Activated naive CD8-positive, alpha-beta T cell treated with anti-CD3 and anti-CD28 coated beads, Interleukin-2, amount 50 U/mL, for 24 hours (primary cell): ENCODE measurements around the gene ANO2.
A peak's percentile ranks its signal among the peaks of the same experiment; 100 is the strongest.

ENCODE experiments used
- ATAC-seq: fragments of 150-1000 bp; cut with Tn5 transposase; one replicate; pipeline ENCODE4 v1.10.0; 2021
- DNase-seq: peaks from one replicate; pipeline ENCODE4 v3.0.0; 2021
- H3K27ac Mint-ChIP-seq: one replicate; pipeline ENCODE4 v1.8.0; 2021; ENCODE audit warnings: mild to moderate bottlenecking, mixed read lengths
- H3K27me3 Mint-ChIP-seq: one replicate; pipeline ENCODE4 v1.8.0; 2021; ENCODE audit warnings: mixed read lengths
- H3K36me3 Mint-ChIP-seq: one replicate; pipeline ENCODE4 v1.8.0; 2021; ENCODE audit warnings: low read depth, mixed read lengths
- H3K4me1 Mint-ChIP-seq: one replicate; pipeline ENCODE4 v1.8.0; 2021; ENCODE audit warnings: mixed read lengths
- H3K4me3 Mint-ChIP-seq: one replicate; pipeline ENCODE4 v1.8.0; 2021; ENCODE audit warnings: mild to moderate bottlenecking, moderate library complexity, mixed read lengths
- H3K9me3 Mint-ChIP-seq: one replicate; pipeline ENCODE4 v1.8.0; 2021; ENCODE audit warnings: mixed read lengths

Gene ANO2

DNA sequence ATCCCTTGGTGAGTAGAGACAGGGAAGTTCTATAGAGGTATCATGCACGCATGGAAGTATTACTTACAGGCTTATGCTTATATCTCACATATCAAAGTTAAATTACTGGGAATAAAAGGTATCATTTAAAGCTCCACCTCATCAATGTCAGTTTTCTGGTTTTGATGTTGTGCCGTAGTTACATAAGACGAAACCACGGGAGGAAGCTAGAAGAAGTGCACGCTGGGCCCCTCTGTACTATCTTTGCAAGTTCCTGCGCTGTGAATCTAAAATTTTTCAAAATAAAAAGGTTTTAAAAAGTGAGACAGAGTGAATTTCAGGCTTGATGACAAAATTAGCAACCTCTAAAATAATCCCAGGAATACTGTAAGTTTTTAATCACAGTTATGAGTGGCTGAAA, 198.1 kb downstream of the ANO2 start:
- no peak for ATAC-seq
- Mint-ChIP-seq H3K27ac (no peak overlapping the region), H3K36me3 (no peaks in the 10 kb centered on the region), H3K4me1 (peaks cover 22% of the 10 kb centered on the region), H3K4me3 (no peak overlapping the region), H3K9me3 (no peaks in the 10 kb centered on the region), H3K27me3 (no peaks in the 10 kb centered on the region)
- no peak for DNase-seq

DNA sequence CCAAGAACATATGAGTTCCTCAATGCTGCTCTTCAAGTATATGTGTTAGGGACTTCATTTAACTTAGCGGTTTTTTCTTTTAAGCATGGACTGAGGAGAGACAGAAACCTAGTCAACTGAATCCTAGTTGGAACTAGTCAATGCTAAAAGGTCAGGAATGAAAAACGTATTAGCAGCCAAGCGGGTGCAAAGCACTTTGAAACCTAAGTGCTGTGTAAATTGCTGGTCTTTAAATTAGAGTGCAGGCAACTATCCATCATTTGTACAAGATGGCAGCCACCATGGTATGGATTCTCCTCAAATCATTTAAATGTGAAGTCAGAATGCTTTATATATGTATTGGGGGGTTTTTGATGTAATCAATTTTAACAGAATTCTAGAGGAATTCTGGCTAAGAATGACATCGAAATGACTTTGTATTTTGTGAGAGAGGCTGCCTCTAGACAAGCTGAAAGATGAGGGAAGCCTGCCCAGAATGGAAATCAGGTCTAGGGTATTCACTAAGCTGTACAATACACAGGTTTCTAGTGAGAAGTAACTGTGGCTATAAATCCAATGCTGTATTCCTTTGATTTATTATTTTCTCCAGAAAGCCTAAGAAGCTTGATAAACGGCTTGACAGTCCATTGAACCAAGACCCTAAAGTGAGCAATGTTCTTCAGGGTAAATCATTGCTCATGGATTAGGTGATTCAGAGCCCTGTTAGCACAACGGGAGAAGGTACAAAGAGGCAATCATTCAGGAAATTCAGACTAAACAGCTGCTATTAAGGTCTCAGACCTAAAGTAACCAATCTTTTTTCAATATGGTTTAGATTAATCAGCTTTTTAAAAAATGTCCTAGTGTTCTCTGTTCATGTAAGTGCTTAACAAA, 198.8 kb downstream of the ANO2 start:
- no peaks in the 10 kb centered on the region for H3K9me3 Mint-ChIP-seq
- no peak overlapping the region for H3K27ac Mint-ChIP-seq
- H3K36me3 Mint-ChIP-seq = no peaks in the 10 kb centered on the region
- DNase-seq (no peak), ATAC-seq (no peak)
- H3K4me3 Mint-ChIP-seq = no peak overlapping the region
- H3K4me1 Mint-ChIP-seq = peaks cover 22% of the 10 kb centered on the region
- H3K27me3 Mint-ChIP-seq = no peaks in the 10 kb centered on the region

DNA sequence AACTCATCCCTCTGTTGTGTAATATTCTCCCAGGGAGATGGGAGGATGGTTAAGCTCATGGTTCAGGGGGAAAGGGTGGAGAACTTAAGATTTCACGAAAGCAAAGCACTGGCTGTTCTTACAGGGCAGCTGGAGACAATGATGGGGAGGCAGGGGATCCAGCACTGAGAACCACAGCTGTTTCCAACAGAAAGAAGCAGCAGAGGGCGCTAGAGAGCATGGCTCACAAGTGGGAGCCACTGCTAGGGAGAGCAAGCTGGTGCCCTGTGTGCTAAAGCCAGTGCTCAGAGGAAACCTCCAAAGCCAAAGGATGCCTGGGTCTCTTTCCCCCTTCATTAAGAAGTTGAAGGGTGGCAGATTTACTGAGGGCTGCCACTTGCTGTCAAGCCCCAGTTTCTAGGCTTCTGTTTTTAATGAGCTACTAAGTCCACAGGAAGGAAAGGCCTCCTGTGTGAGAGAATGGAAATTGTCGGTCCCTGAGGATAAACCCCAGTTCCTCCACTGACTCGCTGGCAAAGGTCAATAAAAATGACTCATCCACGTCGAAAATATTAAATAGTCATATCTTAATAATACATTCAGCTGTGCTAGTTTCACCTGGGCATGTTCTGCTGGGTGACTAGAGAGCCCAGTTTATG, 199.7 kb downstream of the ANO2 start:
- Mint-ChIP-seq H3K27me3 (no peaks in the 10 kb centered on the region), H3K4me1 (peaks cover 22% of the 10 kb centered on the region)
- ATAC-seq = peak; percentile 73

DNA sequence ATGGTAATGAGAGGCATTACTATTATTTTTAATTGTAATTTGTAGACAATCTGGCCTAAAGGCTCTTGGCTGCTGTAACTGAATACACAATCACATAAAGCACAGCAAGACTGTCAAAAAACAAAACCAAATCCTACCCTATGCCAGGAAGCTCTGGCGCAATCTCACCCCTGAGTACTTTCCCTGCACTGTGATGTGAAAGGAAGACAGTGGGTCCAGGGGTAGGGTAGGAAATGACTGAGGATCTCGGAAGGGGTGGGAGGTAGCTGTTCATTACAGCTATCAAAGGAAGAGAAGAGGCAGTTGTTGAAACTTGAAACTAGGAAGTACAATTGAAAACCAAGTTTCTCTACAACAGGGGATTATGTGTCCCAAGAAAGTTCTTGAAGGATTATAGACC, 202.8 kb downstream of the ANO2 start:
- Mint-ChIP-seq H3K27me3 (no peaks in the 10 kb centered on the region), H3K4me1 (peaks cover 16% of the 10 kb centered on the region), H3K9me3 (no peaks in the 10 kb centered on the region), H3K36me3 (no peaks in the 10 kb centered on the region), H3K27ac (no peak overlapping the region), H3K4me3 (no peak overlapping the region)
- no peak for ATAC-seq
- no peak for DNase-seq

More for the DNA sequence above, 199.7 kb downstream of the ANO2 start:
- H3K36me3 Mint-ChIP-seq = no peaks in the 10 kb centered on the region
- H3K27ac Mint-ChIP-seq = no peak overlapping the region
- H3K9me3 Mint-ChIP-seq = no peaks in the 10 kb centered on the region
- DNase-seq = peak; percentile 70
- no peak overlapping the region for H3K4me3 Mint-ChIP-seq

DNA sequence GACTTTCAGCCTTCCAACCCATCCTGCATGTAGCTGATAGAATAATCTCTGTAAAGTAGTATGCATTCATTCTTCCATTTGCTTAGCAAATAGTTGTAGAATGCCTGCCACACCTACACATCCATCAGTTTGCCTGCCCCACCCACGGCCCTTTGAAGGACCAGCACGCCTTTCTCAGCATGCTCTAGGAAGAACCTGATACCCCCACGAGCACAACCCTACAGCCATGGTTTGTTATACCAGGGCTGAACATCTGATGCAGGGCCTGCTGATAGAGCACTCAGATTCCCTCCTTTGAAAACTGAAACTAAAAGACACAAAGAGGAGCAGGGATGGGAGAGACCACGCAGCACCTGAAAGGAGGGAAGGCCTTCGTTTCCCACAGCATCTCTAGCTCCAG, 205.1 kb downstream of the ANO2 start:
- Mint-ChIP-seq H3K36me3 (no peaks in the 10 kb centered on the region), H3K27me3 (no peaks in the 10 kb centered on the region), H3K4me1 (no peaks in the 10 kb centered on the region), H3K4me3 (no peak overlapping the region), H3K27ac (no peak overlapping the region), H3K9me3 (no peaks in the 10 kb centered on the region)
- no peak for ATAC-seq
- DNase-seq = no peak

DNA sequence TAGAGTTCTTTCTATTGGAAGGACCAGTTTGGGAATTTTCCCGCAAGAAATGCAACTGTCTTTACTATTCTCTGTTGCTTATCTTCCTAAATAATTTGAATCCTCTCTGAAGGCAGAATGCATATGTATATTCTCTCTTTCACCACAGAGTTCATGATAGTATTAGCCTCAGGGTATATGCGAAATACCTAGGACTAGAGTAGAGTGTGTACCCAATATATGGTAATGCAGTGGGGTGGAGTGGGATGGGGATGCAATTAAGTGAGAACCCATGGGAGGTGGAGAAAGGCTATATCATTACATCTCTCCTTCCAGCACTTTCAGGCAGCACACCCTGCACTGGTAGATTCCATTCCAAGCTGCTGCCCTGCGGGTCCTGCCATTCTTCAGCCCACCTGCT, 207.3 kb downstream of the ANO2 start:
- H3K36me3 Mint-ChIP-seq = no peaks in the 10 kb centered on the region

DNA sequence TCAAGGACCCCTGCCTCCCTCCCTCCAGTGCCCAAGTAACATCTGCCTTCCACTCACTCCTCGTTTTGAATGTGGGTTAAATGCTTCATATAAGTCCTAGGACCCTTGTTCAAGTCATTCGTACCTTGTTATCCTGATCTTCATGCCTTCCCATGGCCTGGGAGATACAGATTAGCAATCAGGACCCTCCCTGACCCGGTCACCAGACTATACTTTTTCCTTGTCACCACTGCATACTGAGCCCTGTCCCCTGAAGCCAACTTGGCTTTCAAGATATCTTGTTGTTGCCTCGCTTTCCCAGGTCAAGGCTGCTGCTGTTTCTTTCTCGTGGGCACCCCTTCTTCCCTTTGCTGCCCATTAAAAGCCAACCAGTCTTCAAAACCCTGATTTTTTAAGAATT, 208.5 kb downstream of the ANO2 start:
- H3K4me1 Mint-ChIP-seq = no peaks in the 10 kb centered on the region
- no peak for ATAC-seq

More for the DNA sequence above, 207.3 kb downstream of the ANO2 start:
- Mint-ChIP-seq H3K9me3 (no peaks in the 10 kb centered on the region), H3K4me1 (no peaks in the 10 kb centered on the region), H3K4me3 (no peak overlapping the region), H3K27me3 (no peaks in the 10 kb centered on the region), H3K27ac (no peak overlapping the region)
- no peak for ATAC-seq
- DNase-seq = no peak

DNA sequence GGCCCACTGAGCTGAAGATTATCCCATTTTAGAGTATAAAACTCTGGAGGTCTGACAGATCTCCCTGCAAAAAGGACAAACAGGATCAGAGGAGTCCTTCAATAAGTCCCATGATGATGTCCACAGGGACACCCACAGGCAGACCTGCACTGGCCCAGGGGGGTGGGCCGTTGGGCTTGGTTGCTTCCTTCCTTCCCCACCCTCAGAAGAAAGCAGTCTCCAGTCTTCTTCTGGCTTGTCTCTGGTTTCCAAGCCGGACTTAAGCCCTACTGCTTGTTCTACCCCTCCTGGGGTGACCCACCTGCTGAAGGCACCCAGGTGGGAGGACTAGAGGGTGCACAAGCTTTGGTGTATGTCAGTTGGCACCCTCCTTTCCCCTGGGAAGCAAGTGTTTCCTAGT, 209.0 kb downstream of the ANO2 start:
- Mint-ChIP-seq H3K27ac (no peak overlapping the region), H3K36me3 (no peaks in the 10 kb centered on the region), H3K4me1 (no peaks in the 10 kb centered on the region), H3K4me3 (no peak overlapping the region), H3K9me3 (no peaks in the 10 kb centered on the region), H3K27me3 (no peaks in the 10 kb centered on the region)
- no peak for DNase-seq
- ATAC-seq = no peak

More for the DNA sequence above, 208.5 kb downstream of the ANO2 start:
- no peak overlapping the region for H3K27ac Mint-ChIP-seq
- no peaks in the 10 kb centered on the region for H3K36me3 Mint-ChIP-seq
- no peaks in the 10 kb centered on the region for H3K9me3 Mint-ChIP-seq
- DNase-seq = no peak
- no peaks in the 10 kb centered on the region for H3K27me3 Mint-ChIP-seq
- H3K4me3 Mint-ChIP-seq = no peak overlapping the region

DNA sequence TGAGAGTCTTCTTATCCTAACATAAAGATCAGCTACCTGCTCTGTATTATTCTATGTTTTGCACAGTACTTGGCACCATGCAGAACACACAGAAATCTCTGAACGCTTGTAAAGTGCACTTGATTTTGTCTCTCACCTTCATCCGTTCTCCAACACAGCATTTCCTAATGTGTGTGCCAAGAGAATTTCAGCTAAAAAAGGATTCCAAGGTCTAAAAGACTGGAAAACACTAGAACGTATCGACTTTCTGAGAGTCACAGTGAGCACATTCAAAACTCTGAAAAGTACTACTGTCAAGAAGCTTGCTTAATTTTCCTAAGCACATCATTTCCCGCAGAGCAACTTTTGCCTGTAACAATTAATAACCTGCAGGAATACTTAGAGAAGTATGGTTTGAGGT, 211.1 kb downstream of the ANO2 start:
- no peak for ATAC-seq
- DNase-seq = no peak
- no peaks in the 10 kb centered on the region for H3K4me1 Mint-ChIP-seq
- H3K9me3 Mint-ChIP-seq = no peaks in the 10 kb centered on the region
- H3K36me3 Mint-ChIP-seq = no peaks in the 10 kb centered on the region
- no peaks in the 10 kb centered on the region for H3K27me3 Mint-ChIP-seq
- no peak overlapping the region for H3K27ac Mint-ChIP-seq
- H3K4me3 Mint-ChIP-seq = no peak overlapping the region

DNA sequence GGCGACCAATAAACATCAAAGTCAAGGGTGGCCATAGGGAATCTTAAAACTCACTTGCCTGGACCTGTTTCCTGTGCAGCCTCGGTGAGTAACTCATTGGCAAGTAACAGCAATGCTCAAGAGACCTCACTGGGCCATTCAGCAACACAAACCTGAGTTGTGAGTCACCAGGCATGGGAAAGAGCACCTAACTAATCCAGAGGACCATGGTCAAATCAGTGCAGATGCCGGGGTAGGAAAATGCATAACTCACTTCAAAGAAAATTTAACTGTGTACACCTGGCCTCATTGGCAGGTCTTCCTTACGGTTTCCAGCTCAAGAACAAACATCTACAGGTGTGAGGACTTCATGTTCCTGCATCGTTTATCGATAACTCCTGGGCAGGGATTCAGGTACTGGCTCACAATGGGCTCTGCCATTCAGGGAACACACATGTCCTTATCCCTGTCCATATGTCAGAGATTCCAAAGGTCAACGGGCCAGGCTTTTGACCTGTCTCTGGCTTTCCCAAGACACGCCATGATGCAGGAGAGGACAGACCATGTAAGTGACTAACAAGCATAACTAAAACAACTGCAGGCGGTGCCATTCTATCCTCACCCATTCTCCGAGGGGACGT, 211.8 kb downstream of the ANO2 start:
- Mint-ChIP-seq H3K4me3 (no peak overlapping the region), H3K36me3 (no peaks in the 10 kb centered on the region), H3K4me1 (no peaks in the 10 kb centered on the region), H3K27ac (no peak overlapping the region), H3K9me3 (no peaks in the 10 kb centered on the region), H3K27me3 (no peaks in the 10 kb centered on the region)
- DNase-seq (no peak), ATAC-seq (no peak)

DNA sequence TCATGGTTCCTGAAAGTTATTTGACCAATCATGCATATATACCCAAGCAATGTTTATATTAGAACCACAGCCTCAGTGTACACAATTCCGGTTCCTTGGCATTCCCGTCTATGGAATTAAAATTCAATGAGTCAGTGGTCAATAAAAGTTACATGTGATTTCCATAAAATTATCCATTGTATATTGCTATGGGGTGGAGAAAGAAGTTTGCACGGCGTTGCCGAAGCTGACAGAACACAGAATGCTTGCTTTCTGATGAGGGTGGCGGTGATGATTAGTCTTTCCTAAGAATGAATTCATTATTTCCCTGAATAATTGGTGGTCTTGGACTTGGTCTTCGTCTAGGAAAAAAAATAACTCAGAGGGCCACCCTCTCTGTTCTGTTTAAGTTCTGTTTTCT, 214.1 kb downstream of the ANO2 start:
- Mint-ChIP-seq H3K9me3 (no peaks in the 10 kb centered on the region), H3K4me3 (no peak overlapping the region), H3K36me3 (no peaks in the 10 kb centered on the region), H3K4me1 (no peaks in the 10 kb centered on the region), H3K27ac (no peak overlapping the region), H3K27me3 (no peaks in the 10 kb centered on the region)
- no peak for ATAC-seq
- DNase-seq = no peak

DNA sequence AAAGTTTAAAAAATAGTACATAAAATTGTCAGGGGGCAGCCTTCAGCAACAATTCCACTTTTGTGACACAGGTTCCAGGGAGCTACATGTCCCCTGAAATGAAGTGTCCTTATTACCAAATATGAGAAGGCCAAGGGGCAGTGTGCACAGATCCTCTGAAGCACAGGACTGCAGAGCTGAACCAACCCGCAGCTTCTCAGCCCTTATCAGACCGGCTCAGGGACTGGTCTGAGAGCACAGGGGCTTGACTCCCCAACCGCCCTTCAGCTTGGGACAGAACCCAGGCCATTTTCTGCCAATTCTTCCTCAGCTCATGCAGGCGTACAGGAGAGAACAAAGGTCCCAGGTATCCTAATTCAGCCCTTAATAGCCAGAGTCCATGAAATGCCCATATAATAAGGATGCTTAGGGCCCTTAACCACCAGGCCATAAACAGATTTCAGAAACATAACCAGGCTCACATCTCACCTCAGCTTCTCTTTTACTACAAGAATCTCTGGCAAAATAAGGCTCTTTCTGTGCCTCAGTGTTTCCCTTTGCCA, 221.3 kb downstream of the ANO2 start:
- Mint-ChIP-seq H3K4me3 (no peak overlapping the region), H3K9me3 (no peaks in the 10 kb centered on the region), H3K4me1 (no peaks in the 10 kb centered on the region), H3K27ac (no peak overlapping the region), H3K27me3 (peaks cover 9% of the 10 kb centered on the region), H3K36me3 (no peaks in the 10 kb centered on the region)
- DNase-seq = no peak
- no peak for ATAC-seq

DNA sequence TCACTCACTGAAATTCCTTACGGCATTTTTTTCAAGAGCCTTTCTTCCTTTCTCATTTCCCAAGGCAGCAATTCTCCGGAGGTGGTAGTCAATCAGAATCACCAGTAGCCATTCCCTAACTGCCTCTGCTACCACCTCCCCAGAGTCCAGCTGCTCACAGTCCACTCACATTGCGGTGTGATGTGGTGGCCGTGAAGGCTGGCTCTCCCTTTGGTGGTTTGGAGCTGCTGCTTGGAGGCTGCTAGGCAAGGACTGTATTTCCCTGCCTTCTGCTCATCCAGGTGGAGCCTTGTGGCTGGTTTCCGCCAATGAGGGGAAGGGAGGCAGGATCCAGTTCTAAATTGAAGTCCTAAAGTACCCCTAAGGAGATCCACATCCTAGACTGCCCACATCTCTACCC, 222.0 kb downstream of the ANO2 start:
- no peak overlapping the region for H3K4me3 Mint-ChIP-seq
- H3K4me1 Mint-ChIP-seq = peaks cover 2% of the 10 kb centered on the region
- no peak for DNase-seq
- no peak overlapping the region for H3K27ac Mint-ChIP-seq
- H3K27me3 Mint-ChIP-seq = peaks cover 9% of the 10 kb centered on the region
- no peaks in the 10 kb centered on the region for H3K36me3 Mint-ChIP-seq
- no peaks in the 10 kb centered on the region for H3K9me3 Mint-ChIP-seq
- ATAC-seq = no peak

DNA sequence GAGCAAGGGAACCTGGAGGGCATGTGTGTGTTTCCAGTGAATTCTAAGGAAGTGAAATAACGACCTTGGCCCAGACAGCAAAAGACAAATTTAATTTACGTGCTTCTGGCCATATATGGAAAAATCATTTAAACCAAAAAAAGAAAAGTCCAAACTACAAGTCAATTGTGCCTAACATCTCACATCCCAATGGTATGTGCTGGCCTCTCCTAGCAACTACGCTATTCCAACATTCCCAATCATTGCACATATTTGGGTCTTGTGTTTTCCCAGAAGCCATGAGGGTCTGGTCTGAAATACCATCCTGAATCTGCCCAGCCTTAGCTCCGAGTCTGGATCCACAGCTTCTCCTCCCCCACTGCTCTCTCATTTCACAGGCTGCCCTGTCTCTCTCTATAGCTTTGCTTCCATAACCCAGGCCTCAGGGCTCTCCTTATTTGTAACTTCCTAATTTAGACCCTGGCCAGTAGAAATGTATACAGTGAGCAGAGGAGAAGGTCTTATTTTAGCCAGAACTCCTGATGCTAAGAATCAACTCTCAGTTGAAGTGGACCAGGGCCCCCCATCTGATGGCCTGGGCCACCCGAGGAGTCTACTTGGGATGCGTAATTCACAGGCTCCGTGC, 224.6 kb downstream of the ANO2 start:
- H3K36me3 Mint-ChIP-seq = no peaks in the 10 kb centered on the region
- H3K27me3 Mint-ChIP-seq = peaks cover 9% of the 10 kb centered on the region
- DNase-seq = no peak
- no peak overlapping the region for H3K27ac Mint-ChIP-seq
- peaks cover 3% of the 10 kb centered on the region for H3K4me1 Mint-ChIP-seq
- H3K9me3 Mint-ChIP-seq = no peaks in the 10 kb centered on the region
- ATAC-seq = no peak
- no peak overlapping the region for H3K4me3 Mint-ChIP-seq
